Epithelial cell of esophagus (primary cell): ENCODE measurements around the gene MGAT4B.

Source experiments
- DNase-seq: peaks from one replicate; pipeline ENCODE4 v3.0.0; 2010; ENCODE audit warnings: low read depth
- H3K4me3 ChIP-seq: 2 replicates; pipeline ENCODE4 v1.5.1; 2011; ENCODE audit warnings: mild to moderate bottlenecking, low read length, control low read depth
- CTCF ChIP-seq: IDR thresholded peaks from 2 replicates; pipeline ENCODE4 v1.5.1; 2011; ENCODE audit warnings: low read depth, mild to moderate bottlenecking, low read length, control low read depth, inconsistent platforms; ENCODE audit not compliant: insufficient read depth; ENCODE audit errors: missing control alignments

Gene MGAT4B

GRCh38 chr5:179805070-179805528, 1.6 kb downstream of the MGAT4B start:
- no peak for DNase-seq
- no peak for TF ChIP-seq CTCF
- H3K4me3 ChIP-seq = peak overlapping the region; percentile 62

- H3K4me3 ChIP-seq = peak overlapping the region; percentile 62
- DNase-seq = no peak
- TF ChIP-seq CTCF = no peak
Measured at GRCh38 chr5:179804555-179804947, 2.1 kb downstream of the MGAT4B start.

GRCh38 chr5:179803651-179804554, 2.8 kb downstream of the MGAT4B start:
- no peak overlapping the region for H3K4me3 ChIP-seq
- TF ChIP-seq CTCF = no peak
- no peak for DNase-seq

- DNase-seq = no peak
- H3K4me3 ChIP-seq = no peak overlapping the region
- TF ChIP-seq CTCF = no peak
Measured at GRCh38 chr5:179802950-179803562, 3.6 kb downstream of the MGAT4B start.

- peak; percentile 66 for DNase-seq
- TF ChIP-seq CTCF = no peak
- no peak overlapping the region for H3K4me3 ChIP-seq
Measured at GRCh38 chr5:179802207-179802883, 4.3 kb downstream of the MGAT4B start.

- peak; percentile 75 for TF ChIP-seq CTCF
- H3K4me3 ChIP-seq = no peak overlapping the region
- DNase-seq = peak; percentile 73
Measured at GRCh38 chr5:179801304-179802206, 5.1 kb downstream of the MGAT4B start.
